Cardiac muscle cell (in vitro differentiated cells and primary cell): ENCODE data around the gene EFNA4. TPM values are rescaled to one million over a fixed set of nuclear protein-coding genes. Genes with fewer than 3 reads are reported as not detected.

Source experiments
- DNase-seq, 2 donors: peaks; one replicate each; pipeline versions ENCODE4 v3.0.0 to v3.0.0-alpha.2; 2010 to 2017; ENCODE audit warnings: low read depth in 1 of 2, low spot score in 1 of 2
- H3K27ac ChIP-seq: fragments of 200-600 bp; sonication (generic); 2 replicates; pipeline ENCODE4 v1.5.1; 2016
- H3K27me3 ChIP-seq: fragments of 200-600 bp; sonication (generic); 2 replicates; pipeline ENCODE4 v1.6.0; 2016; ENCODE audit warnings: control low read depth
- H3K36me3 ChIP-seq: fragments of 200-600 bp; sonication (generic); 2 replicates; pipeline ENCODE4 v1.5.1; 2016; ENCODE audit warnings: control low read depth
- H3K4me1 ChIP-seq: fragments of 200-600 bp; sonication (generic); 2 replicates; pipeline ENCODE4 v1.8.1; 2017; ENCODE audit warnings: low read depth, mild to moderate bottlenecking, mixed run types
- H3K4me3 ChIP-seq: fragments of 200-600 bp; sonication (generic); 2 replicates; pipeline ENCODE4 v1.5.1; 2016; ENCODE audit warnings: mild to moderate bottlenecking
- H3K9me3 ChIP-seq: fragments of 200-600 bp; sonication (generic); 2 replicates; pipeline ENCODE4 v1.5.1; 2017; ENCODE audit warnings: low read depth, mild to moderate bottlenecking, control low read depth
- polyA plus RNA-seq: library from polyadenylated mRNA; unstranded; fragments of >200 nt; fragmentation: Nextera tagmentation; extraction: Ambion mirVana; gene quantifications from 2 replicates; pipeline ENCODE4 v1.2.1, GENCODE V29; 2016
- total RNA-seq: library from RNA; depleted of rRNA; stranded (reverse); fragments of >200 nt; gene quantifications from 2 replicates; pipeline ENCODE4 v1.2.3, GENCODE V29; 2016
- TF ChIP-seq, protein P1 (sequence below): IDR thresholded peaks from 2 replicates; pipeline ENCODE4 v1.5.1; 2012; ENCODE audit warnings: low read depth, mild to moderate bottlenecking, low read length

Gene EFNA4
- total and polyA plus RNA-seq, 2 experiments from 2014 or later: 29.2 to 29.6 TPM

DNA sequence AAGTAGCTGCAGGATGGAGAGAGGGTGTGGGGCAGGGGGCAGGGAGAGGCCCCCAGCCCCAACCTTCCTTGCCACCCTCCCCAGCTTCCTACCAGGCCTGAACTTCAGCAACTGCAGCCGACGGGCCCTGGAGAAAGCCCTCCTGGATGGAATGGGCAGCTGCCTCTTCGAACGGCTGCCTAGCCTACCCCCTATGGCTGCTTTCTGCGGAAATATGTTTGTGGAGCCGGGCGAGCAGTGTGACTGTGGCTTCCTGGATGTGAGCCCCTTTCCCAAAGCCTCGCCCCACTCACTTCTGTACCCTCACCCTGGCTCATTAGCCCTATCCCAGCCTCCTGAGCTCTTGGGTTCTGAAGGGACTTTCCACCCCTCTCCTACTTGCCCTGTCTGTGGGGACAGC lies 6.4 kb upstream of the EFNA4 start:
- Histone ChIP-seq H3K27ac (no peak overlapping the region), H3K36me3 (no peaks in the 10 kb centered on the region), H3K4me1 (peaks cover 5% of the 10 kb centered on the region), H3K9me3 (no peaks in the 10 kb centered on the region), H3K27me3 (peaks cover 16% of the 10 kb centered on the region), H3K4me3 (no peak overlapping the region)
- TF ChIP-seq, protein P1, sequence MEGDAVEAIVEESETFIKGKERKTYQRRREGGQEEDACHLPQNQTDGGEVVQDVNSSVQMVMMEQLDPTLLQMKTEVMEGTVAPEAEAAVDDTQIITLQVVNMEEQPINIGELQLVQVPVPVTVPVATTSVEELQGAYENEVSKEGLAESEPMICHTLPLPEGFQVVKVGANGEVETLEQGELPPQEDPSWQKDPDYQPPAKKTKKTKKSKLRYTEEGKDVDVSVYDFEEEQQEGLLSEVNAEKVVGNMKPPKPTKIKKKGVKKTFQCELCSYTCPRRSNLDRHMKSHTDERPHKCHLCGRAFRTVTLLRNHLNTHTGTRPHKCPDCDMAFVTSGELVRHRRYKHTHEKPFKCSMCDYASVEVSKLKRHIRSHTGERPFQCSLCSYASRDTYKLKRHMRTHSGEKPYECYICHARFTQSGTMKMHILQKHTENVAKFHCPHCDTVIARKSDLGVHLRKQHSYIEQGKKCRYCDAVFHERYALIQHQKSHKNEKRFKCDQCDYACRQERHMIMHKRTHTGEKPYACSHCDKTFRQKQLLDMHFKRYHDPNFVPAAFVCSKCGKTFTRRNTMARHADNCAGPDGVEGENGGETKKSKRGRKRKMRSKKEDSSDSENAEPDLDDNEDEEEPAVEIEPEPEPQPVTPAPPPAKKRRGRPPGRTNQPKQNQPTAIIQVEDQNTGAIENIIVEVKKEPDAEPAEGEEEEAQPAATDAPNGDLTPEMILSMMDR: no peak
- DNase-seq: no peak

DNA sequence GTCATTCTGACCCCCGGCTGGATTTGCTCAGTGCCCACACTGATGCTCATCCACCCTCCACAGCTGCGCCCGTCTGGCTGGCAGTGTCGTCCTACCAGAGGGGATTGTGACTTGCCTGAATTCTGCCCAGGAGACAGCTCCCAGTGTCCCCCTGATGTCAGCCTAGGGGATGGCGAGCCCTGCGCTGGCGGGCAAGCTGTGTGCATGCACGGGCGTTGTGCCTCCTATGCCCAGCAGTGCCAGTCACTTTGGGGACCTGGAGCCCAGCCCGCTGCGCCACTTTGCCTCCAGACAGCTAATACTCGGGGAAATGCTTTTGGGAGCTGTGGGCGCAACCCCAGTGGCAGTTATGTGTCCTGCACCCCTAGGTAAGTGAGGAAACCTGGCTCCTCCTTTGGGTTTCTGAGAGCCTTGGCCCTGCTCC lies 5.7 kb upstream of the EFNA4 start:
- Histone ChIP-seq H3K36me3 (no peaks in the 10 kb centered on the region), H3K9me3 (no peaks in the 10 kb centered on the region), H3K4me3 (no peak overlapping the region), H3K4me1 (peaks cover 5% of the 10 kb centered on the region), H3K27ac (no peak overlapping the region), H3K27me3 (peaks cover 9% of the 10 kb centered on the region)
- TF ChIP-seq, protein P1: no peak
- no peak for DNase-seq

DNA sequence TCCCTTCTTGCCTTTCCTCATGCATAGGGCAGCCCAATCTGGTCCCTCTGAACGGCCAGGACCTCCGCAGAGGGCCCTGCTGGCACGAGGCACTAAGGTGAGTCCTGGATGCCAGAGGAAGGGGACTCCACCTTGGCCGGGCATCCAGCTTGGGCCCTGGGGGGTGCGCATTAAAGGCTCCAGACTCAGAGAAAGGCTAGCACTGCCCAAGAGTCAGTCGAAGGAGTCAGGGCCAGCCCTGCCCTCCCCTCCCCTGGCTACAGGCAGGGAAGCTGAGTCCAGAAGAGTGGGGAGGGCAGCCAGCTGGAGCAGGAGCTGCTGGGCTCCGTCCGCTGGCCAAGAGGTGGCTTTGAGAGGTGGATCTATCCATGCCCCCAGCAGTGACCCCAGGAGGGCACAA lies 2.8 kb upstream of the EFNA4 start:
- Histone ChIP-seq H3K9me3 (no peaks in the 10 kb centered on the region), H3K27ac (no peak overlapping the region), H3K36me3 (no peaks in the 10 kb centered on the region), H3K4me1 (peaks cover 13% of the 10 kb centered on the region), H3K27me3 (no peaks in the 10 kb centered on the region), H3K4me3 (no peak overlapping the region)
- DNase-seq: no peak
- TF ChIP-seq, protein P1: no peak

DNA sequence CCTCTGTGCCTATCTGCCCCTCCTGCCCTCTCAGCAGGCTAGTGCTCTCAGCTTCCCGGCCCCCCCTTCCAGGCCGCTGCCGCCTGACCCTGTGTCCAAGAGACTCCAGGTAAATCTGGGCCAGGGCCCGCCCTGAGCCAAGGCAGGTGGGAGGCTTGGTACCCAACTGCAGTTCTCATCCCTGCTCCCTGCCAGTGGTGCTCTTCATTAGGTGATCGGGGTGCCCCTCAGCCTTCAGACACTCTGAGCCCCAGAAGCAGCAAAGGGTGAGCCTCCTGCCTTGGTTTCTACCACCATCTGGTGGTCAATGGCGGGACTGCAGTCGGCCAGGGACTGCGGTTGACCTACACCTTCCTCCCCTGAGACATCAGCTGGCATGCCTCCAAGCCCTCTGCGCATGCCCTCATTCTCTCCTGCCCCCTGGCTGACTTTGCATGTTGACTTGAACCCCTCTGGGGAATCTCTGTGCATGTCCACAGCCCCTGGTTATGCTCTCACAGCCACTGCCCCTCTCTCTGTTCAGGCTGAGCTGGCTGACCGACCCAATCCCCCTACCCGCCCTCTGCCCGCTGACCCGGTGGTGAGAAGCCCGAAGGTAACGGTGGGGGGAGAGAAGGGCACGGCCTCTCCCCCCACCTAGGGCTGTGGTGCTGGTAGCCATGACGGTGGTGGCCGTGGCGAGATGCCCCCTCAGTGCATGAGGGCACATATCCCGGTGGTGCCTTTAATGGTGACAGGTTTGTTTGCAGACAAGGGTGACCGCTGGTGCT lies 2.0 kb upstream of the EFNA4 start:
- Histone ChIP-seq H3K27ac (no peak overlapping the region), H3K27me3 (no peaks in the 10 kb centered on the region), H3K4me3 (no peak overlapping the region), H3K9me3 (no peaks in the 10 kb centered on the region), H3K36me3 (no peaks in the 10 kb centered on the region), H3K4me1 (peaks cover 13% of the 10 kb centered on the region)
- peak; percentile 89 to 90 for DNase-seq
- TF ChIP-seq, protein P1: peak; percentile 98

DNA sequence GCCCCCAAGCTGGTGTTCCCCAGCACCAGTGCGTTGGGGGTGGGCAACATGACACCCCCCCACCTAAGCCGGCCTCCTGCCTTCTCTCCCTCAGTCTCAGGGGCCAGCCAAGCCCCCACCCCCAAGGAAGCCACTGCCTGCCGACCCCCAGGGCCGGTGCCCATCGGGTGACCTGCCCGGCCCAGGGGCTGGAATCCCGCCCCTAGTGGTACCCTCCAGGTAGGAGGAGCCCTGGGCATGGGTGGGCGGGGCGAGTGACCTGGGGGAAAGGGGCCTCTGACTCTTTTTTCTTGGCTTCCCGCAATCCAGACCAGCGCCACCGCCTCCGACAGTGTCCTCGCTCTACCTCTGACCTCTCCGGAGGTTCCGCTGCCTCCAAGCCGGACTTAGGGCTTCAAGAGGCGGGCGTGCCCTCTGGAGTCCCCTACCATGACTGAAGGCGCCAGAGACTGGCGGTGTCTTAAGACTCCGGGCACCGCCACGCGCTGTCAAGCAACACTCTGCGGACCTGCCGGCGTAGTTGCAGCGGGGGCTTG lies 1.3 kb upstream of the EFNA4 start:
- no peaks in the 10 kb centered on the region for H3K9me3 ChIP-seq
- DNase-seq: peak in 1 of 2 donors; percentile 69
- H3K27me3 ChIP-seq: no peaks in the 10 kb centered on the region
- H3K36me3 ChIP-seq: no peaks in the 10 kb centered on the region
- H3K4me3 ChIP-seq: peak overlapping the region; percentile 91
- H3K27ac ChIP-seq: no peak overlapping the region
- peaks cover 13% of the 10 kb centered on the region for H3K4me1 ChIP-seq
- TF ChIP-seq, protein P1: no peak
